GM19238 (cell line): Measurements from ENCODE around the gene GATA3.
A peak's percentile ranks its signal among the peaks of the same experiment; 100 is the strongest.
"Not testable (repeated sequence)": the region's sequence is repeated elsewhere in the genome, so short reads cannot be mapped to it uniquely, and the experiment has no call there.

Source experiments
- DNase-seq: peaks from one replicate; pipeline ENCODE4 v3.0.0; 2011; ENCODE audit warnings: low spot score; ENCODE audit not compliant: insufficient read length

The GATA3 gene

DNA sequence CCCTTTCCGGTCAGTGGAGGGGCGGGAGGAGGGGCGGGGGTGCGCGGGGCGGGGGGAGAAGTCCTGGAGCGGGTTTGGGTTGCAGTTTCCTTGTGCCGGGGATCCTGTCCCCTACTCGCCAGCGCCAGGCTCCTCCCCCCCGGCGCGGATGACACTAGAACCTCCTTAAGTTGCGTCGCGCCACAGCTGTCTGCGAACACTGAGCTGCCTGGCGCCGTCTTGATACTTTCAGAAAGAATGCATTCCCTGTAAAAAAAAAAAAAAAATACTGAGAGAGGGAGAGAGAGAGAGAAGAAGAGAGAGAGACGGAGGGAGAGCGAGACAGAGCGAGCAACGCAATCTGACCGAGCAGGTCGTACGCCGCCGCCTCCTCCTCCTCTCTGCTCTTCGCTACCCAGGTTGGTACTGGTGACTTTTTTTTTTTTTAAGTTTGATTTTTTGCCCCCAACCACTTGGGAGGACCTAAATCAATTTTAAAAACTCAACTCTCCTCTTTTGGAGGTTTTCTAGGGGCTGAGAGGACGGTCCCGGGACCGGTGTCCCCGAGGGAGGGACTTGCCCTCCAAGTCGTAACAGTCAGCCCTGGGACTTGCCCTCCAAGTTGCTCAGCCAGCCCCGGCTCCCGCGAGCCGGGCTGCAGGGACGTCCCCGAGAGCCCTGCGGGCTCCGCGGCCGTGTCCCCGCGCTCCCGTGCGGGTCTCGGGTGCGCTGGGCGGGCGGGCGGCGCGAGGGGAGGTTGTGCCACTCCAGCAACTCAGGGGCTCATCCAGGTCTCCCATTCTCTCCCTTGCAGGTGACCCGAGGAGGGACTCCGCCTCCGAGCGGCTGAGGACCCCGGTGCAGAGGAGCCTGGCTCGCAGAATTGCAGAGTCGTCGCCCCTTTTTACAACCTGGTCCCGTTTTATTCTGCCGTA is at the start of gene GATA3:
Gene GATA3, plus strand, starts transcription at position 195 of the 914 bp plus-strand sequence. CDS start 968 bp downstream, outside the sequence.
- peak; percentile 81 for DNase-seq

DNA sequence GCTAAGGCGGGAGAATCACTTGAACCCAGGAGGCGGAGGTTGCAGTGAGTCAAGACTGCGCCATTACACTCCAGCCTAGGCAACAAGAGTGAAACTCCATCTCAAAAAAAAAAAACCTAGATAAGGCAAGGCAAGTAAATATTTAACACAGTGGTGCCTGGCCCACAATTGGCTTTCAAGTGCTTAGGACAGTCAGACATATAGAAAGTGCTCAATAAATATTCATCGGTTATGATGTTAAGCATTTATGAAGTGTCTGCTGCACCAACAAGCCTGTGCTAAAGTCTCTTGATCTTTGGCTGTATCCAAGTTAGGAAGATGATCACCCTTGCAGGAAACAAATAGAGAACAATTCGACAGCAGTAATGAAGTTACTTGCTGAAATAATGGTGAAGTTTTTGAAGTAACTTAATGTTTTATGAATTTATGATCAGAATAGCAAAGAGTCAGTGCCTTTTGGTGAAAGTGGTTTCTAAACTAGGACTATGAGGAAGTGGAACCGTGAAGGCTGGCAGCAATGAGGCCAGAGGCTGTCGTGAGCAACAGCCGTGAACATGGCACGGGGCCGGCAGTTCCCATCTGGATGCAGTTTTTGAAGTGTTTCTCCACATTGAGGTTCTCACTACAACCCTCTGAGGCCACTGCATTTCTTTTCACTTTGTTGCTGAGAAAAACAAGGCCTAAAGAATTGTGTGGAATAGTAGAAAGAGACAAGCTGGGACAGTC is 48.1 kb upstream of the GATA3 start:
- no peak for DNase-seq

DNA sequence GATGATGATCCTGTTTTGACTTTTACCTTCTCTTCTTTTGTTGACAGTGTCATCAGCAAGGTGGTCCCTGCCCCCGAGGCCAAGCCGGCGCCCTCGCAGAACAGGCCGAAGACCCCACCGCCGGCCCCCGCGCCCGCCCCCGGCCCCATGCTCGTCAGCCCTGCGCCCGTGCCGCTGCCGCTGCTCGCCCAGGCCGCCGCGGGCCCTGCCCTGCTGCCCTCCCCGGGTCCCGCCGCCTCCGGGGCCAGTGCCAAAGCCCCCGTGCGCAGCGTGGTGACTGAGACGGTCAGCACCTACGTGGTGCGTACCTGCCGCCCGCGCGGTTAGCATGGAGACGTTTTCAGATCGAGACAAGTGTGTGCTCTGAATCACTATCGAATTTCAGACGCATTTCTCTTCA is 45.5 kb upstream of the GATA3 start:
- no peak for DNase-seq

- no peak for DNase-seq
These were observed 41.5 kb upstream of the GATA3 start for GRCh38 chr10:8013006-8013405.

GRCh38 chr10:8013619-8014018 is 40.9 kb upstream of the GATA3 start:
- no peak for DNase-seq

GRCh38 chr10:8014649-8015048 is 39.8 kb upstream of the GATA3 start:
- no peak for DNase-seq

DNA sequence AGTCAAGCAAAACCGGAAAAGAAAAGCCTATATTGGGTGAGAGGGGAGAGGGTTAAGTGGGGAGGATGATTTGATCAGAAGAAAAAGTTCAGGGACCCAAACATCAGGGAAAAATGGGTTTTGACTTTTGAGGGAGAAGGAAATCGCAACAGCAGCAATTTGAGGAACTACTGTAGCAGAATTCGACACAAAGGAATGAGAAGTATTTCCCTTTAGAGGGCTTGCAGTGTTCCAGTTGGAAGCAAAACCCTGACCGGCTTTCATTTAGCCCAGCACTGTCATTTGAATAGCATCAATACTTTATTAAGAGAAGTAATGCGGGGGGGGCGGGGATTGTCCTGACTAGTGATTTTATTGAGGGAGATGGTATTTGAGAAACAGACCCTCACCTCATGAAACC is 37.2 kb upstream of the GATA3 start:
- no peak for DNase-seq

DNA sequence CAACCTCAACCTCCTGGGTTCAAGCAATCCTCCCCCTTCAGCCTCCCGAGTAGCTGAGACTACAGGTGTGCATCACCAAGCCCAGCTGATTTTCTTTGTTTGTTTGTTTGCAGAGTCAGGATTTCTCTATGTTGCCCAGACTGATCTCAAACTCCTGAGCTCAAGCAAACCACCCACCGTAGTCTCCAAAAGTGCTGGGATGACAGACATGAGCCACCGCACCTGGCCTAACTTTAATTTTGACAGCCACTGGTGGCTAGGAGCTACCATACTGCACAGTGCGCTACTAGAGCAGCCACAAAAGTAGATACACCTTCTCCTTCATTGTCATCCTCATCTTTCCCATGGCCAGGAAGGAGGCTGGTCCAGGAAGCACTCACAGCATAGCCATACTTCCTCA is 31.2 kb upstream of the GATA3 start:
- DNase-seq: no peak

- DNase-seq: no peak
These were observed 30.6 kb upstream of the GATA3 start for GRCh38 chr10:8023851-8024250.

- no peak for DNase-seq
These were observed 27.9 kb upstream of the GATA3 start for GRCh38 chr10:8026349-8027259.

DNA sequence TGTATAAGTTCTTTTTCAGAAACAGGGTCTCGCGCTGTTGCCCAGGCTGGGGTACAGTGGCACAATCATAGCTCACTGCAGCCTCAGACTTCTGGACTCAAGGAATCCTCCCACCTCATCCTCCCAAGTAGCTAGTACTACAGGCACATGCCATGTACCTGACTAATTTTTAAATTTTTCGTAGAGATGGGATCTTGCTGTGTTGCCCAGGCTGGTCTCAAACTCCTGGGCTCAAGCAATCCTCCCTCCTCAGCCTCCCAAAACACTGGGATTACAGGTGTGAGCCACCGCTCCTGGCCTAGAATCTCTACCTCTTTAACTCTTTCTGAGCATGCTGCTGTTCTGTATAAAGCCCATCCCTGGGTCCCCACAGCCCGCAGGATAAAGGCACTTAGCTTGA is 23.3 kb upstream of the GATA3 start:
- not testable (repeated sequence) for DNase-seq

- no peak for DNase-seq
These were observed 21.9 kb upstream of the GATA3 start for GRCh38 chr10:8032558-8032957.

DNA sequence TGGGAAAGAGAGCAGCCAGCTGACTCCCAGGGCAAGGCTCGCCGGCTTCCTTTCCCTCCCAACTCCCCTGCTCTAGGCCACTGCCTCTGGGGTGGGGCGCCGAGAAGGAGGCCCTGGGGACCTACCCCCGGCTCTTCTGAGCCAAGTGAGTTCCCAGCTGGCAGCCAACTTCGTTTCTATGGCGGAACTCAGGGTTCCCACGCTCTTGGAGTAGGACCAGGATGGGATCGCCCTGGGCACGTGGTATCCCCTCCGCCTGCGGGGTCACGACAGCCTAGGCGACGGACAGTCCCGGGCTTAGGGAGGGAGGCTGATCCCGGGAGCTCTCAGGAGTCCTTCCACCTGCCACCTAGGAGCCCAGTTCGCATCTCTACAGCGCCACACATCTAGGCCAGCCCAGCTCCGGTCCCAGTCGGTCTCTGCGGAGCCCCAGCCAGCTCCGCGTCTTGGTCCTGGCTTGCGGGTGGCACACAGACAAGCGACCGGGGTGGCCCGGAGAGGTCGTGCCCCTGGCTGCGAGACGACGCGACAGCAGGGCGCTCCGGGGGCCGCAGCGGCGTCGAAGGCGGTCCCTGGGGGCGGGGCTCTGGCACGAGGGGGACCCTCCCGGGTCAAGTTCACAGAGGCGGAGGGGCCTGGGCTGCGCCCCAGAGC is 20.5 kb upstream of the GATA3 start:
- no peak for DNase-seq

DNA sequence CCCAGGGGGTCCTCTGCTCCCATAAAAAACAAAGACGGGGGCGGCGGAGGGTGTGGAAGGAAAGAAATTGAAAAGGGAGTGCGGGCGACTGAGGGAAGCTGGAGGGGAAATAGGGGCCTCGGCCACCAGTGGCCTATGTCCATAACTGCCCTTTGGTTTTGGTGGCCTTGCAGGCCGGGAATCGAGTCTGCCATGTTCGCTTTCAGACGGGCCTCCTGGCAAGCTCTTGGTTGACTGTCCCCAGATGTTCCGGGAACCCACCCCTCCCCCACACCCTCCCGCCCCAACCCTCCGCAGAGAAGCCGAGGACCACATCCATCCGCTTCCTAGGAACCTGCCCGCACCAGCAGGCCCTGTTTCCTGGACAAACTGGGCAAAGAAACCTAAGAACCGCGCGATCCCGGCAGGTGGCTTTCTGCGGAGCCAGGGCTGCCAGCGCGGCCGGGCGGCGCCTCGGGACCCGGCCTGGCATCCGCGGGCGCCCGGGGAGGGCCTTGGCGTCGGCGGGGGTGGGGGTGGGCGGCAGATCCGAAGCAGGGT is 20.0 kb upstream of the GATA3 start:
- DNase-seq: no peak

GRCh38 chr10:8035006-8035640 is 19.4 kb upstream of the GATA3 start:
- no peak for DNase-seq

- no peak for DNase-seq
These were observed 18.6 kb upstream of the GATA3 start for GRCh38 chr10:8035641-8036470.

GRCh38 chr10:8036506-8037198 is 17.8 kb upstream of the GATA3 start:
- no peak for DNase-seq

- DNase-seq: no peak
These were observed 17.2 kb upstream of the GATA3 start for GRCh38 chr10:8037199-8037801.
